A673 (cell line): ENCODE data around the gene MICALL2. TPM values are rescaled to one million over a fixed set of nuclear protein-coding genes. Genes with fewer than 3 reads are reported as not detected.

Experiments
- BruUV-seq: library from RNA; stranded (reverse); fragments of 400-500 nt; replicated peaks from 2 replicates; lab custom pipeline; 2021; lab: Mats Ljungman, UMichigan
- CTCF ChIA-PET: fragments of 300-600 bp; sonication (Branson Sonifier 250); formaldehyde crosslinking; loops from one replicate; lab custom pipeline; 2022; ENCODE audit warnings: antibody characterized with exemption; lab: Charles Lee
- POLR2A ChIA-PET: fragments of 300-600 bp; sonication (Branson Sonifier 250); formaldehyde crosslinking; loops from one replicate; lab custom pipeline; 2022; ENCODE audit warnings: antibody characterized with exemption; ENCODE audit not compliant: low non-redundant PET; lab: Charles Lee
- DNase-seq: peaks from one replicate; pipeline ENCODE4 v3.0.0-alpha.2; 2015; ENCODE audit warnings: low spot score
- H3K27ac ChIP-seq: fragments of 200-600 bp; sonication (generic); 2 replicates; pipeline ENCODE4 v1.5.1; 2016; ENCODE audit warnings: mixed run types, low read depth, mild to moderate bottlenecking, mixed read lengths, antibody characterized with exemption, low read length; ENCODE audit not compliant: poor library complexity, severe bottlenecking
- H3K27me3 ChIP-seq: fragments of 200-600 bp; sonication (generic); replicated peaks from 2 replicates; pipeline ENCODE4 v1.6.1; 2017; ENCODE audit warnings: mixed run types, low read depth, mild to moderate bottlenecking, mixed read lengths, antibody characterized with exemption, low read length; ENCODE audit not compliant: insufficient read depth, poor library complexity
- H3K36me3 ChIP-seq: fragments of 200-600 bp; sonication (generic); 2 replicates; pipeline ENCODE4 v1.6.1; 2016; ENCODE audit warnings: mixed run types, mild to moderate bottlenecking, mixed read lengths, antibody characterized with exemption, low read length; ENCODE audit not compliant: insufficient read depth, poor library complexity, severe bottlenecking
- H3K4me1 ChIP-seq: fragments of 200-600 bp; sonication (generic); 2 replicates; pipeline ENCODE4 v1.6.1; 2017; ENCODE audit warnings: mixed run types, mild to moderate bottlenecking, mixed read lengths, antibody characterized with exemption, low read length; ENCODE audit not compliant: insufficient read depth, poor library complexity, severe bottlenecking
- H3K4me3 ChIP-seq: fragments of 200-600 bp; sonication (generic); 2 replicates; pipeline ENCODE4 v1.5.1; 2016; ENCODE audit warnings: low read depth, mixed run types, mild to moderate bottlenecking, mixed read lengths, low read length; ENCODE audit not compliant: poor library complexity, severe bottlenecking
- H3K9me3 ChIP-seq: fragments of 200-600 bp; sonication (generic); 2 replicates; pipeline ENCODE4 v1.6.1; 2016; ENCODE audit warnings: mixed run types, low read depth, mild to moderate bottlenecking, mixed read lengths, antibody characterized with exemption, low read length; ENCODE audit not compliant: poor library complexity, severe bottlenecking
- CTCF ChIP-seq: fragments of 300-800, 200-600 bp; sonication (generic); conservative IDR thresholded peaks from 2 replicates; pipeline ENCODE4 v1.5.1; 2017; ENCODE audit warnings: low read depth, mild to moderate bottlenecking, antibody characterized with exemption, low read length, moderate library complexity, mixed read lengths
- EZH2 ChIP-seq: fragments of 200-600 bp; sonication (generic); IDR thresholded peaks from 2 replicates; pipeline ENCODE4 v1.6.1; 2017; ENCODE audit warnings: borderline replicate concordance, low read depth, mild to moderate bottlenecking, mixed read lengths, antibody characterized with exemption, low read length; ENCODE audit not compliant: poor library complexity, severe bottlenecking
- intact Hi-C: fragments of 100-400 bp; cut with micrococcal nuclease; formaldehyde crosslinking; loops from one replicate; pipeline ENCODE4 v1.10.0; 2022; ENCODE audit not compliant: unreplicated experiment
- total RNA-seq: library from RNA; stranded (reverse); gene quantifications from 2 replicates; pipeline ENCODE4 v1.2.3, GENCODE V29; 2021

MICALL2 gene
- total RNA-seq, 1 experiment from 2014 or later, result 10.1 TPM

GRCh38 chr7:1439373-1440363 is 19.6 kb downstream of the MICALL2 start:
- no peak overlapping the region for H3K4me3 ChIP-seq
- ChIA-PET CTCF (interaction anchor here (0.5 kb wide), 1 partner anchor 27 kb away, joined by 14 read pairs; no protein-coding TSS in a partner anchor), POLR2A (no interaction called here)
- no TSS peak for BruUV-seq
- no peak overlapping the region for H3K27ac ChIP-seq
- H3K9me3 ChIP-seq, result no peaks in the 10 kb centered on the region
- TF ChIP-seq EZH2 (no peak), CTCF (no peak)
- intact Hi-C loops, result no loop called here
- no peak for DNase-seq
- no peaks in the 10 kb centered on the region for H3K4me1 ChIP-seq
- no peaks in the 10 kb centered on the region for H3K36me3 ChIP-seq
- H3K27me3 ChIP-seq, result no peaks in the 10 kb centered on the region

- no peaks in the 10 kb centered on the region for H3K27me3 ChIP-seq
- H3K36me3 ChIP-seq, result no peaks in the 10 kb centered on the region
- no peaks in the 10 kb centered on the region for H3K9me3 ChIP-seq
- intact Hi-C loops, result no loop called here
- ChIA-PET CTCF (no interaction called here), POLR2A (no interaction called here)
- no peak overlapping the region for H3K27ac ChIP-seq
- H3K4me1 ChIP-seq, result no peaks in the 10 kb centered on the region
- no peak for DNase-seq
- no peak for TF ChIP-seq EZH2
- TF ChIP-seq CTCF, result no peak
- BruUV-seq, result no TSS peak
- H3K4me3 ChIP-seq, result no peak overlapping the region
Observed at GRCh38 chr7:1438821-1439220, 20.4 kb downstream of the MICALL2 start.

GRCh38 chr7:1438208-1438607 is 21.1 kb downstream of the MICALL2 start:
- TF ChIP-seq CTCF, result no peak
- no peak for TF ChIP-seq EZH2
- intact Hi-C loops, result no loop called here
- no peaks in the 10 kb centered on the region for H3K4me1 ChIP-seq
- H3K9me3 ChIP-seq, result no peaks in the 10 kb centered on the region
- no peak overlapping the region for H3K27ac ChIP-seq
- H3K4me3 ChIP-seq, result no peak overlapping the region
- no TSS peak for BruUV-seq
- no peak for DNase-seq
- H3K36me3 ChIP-seq, result no peaks in the 10 kb centered on the region
- POLR2A ChIA-PET, result no interaction called here
- no peaks in the 10 kb centered on the region for H3K27me3 ChIP-seq
- CTCF ChIA-PET, result no interaction called here
